Lung microvascular endothelial cell (primary cell): ENCODE measurements around the gene HPCAL1. TPM values are rescaled to one million over a fixed set of nuclear protein-coding genes. Genes with fewer than 3 reads are reported as not detected.
"Not testable (repeated sequence)": the region's sequence is repeated elsewhere in the genome, so short reads cannot be mapped to it uniquely, and the experiment has no call there.

Experiments used
- DNase-seq, 2 donors: peaks; one replicate each; pipeline versions ENCODE4 v3.0.0 to v3.0.0-alpha.2; 2010; ENCODE audit warnings: low read depth in 2 of 2
- total RNA-seq: library from RNA; depleted of rRNA; stranded (reverse); fragments of >200 nt; gene quantifications from 2 replicates; pipeline ENCODE4 v1.2.1, GENCODE V29; 2014

The HPCAL1 gene
- total RNA-seq, 1 donor from 2014 or later, result 33.7 TPM

- DNase-seq, result no peak
These were observed 135.1 kb downstream of the HPCAL1 start for GRCh38 chr2:10437806-10438205.

- DNase-seq, result no peak
These were observed 136.0 kb downstream of the HPCAL1 start for GRCh38 chr2:10438688-10439087.

GRCh38 chr2:10439185-10439879 is 136.6 kb downstream of the HPCAL1 start:
- no peak for DNase-seq

DNA sequence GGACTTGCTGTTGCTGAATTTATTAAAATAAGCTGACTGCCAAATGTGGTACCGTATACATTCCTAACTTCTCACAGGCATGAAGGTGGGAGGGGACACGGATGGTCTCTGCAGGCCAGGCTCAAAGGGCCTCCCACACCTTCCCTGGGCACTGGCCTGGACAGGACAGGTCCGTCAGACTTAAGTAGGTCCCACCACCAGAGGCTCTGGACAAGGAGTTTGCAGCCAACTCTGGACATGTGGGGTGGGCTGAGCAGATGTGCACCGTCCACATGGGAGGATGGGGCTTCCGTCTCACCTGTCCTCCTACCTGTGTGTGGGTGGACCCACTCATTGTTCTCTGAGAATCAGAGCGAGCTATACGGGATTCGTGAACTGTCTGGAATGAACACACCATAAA is 137.3 kb downstream of the HPCAL1 start:
- DNase-seq, result no peak

- peak in 1 of 2 donors; percentile 54 for DNase-seq
These were observed 138.0 kb downstream of the HPCAL1 start for GRCh38 chr2:10440736-10441135.

GRCh38 chr2:10441948-10442347 is 139.2 kb downstream of the HPCAL1 start:
- DNase-seq, result no peak

DNA sequence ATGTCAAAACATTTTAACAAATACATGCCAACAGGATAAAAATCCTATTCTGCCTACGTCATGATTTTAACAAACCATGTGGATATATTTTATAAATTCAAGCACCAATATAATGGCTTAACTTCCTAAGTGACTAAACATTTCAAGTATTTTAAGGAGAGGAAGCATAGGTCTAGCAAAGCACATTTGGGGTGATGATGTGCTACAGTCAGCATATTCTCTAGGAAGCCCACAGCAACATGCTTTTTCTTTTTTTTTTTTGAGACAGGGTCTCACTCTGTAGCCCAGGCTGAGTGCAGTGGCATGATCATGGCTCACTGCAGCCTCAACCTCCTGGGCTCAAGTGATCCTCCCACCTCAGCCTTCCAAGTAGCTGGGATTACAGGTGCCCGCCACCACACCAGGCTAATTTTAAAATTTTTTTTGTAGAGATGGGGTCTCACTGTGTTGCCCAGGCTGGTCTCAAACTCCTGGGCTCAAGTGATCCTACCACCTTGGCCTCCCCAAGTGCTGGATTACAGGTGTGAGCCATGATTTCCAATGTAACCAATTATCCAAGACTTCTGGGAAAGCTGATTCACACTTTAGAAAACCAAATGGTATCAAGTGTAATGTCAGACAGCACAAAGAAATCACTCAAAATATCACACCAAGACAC is 139.9 kb downstream of the HPCAL1 start:
- not testable (repeated sequence) for DNase-seq

DNA sequence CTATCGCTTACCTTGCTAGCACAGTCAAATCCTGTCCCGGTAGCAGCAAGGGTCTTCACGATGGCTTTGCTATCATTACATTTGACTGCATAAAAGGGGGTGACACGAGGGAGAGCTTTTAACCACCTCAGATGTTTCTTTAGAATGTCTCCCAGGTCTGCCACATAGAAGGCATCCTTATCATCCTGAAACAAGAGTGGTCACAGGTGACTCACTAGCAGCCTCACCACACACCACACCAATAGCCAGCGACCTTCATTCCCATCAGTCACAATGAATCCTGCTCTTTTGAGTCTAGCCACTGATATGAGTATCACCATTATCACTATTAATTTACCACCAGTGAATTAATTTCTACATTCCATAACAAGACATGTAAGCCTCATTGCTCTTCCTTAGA is 141.8 kb downstream of the HPCAL1 start:
- DNase-seq, result no peak

DNA sequence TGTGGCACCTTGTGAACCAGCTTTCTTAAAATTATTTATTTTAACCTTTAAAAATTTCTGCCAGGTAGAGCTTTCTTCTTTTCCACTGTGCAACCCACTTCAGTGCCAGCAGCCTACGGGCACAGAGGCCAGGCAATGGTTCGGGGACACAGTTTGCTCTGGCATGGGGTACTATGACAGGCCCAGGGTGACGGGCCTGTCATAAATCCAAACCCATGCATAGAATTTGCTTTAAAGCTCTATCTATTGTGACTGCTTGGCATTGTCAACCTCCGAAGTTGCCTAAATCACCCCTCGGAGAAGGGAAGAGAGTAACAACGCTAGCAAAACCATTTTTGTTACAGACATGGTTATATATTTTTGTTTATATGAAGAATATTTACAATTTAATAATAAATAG is 143.9 kb downstream of the HPCAL1 start:
- no peak for DNase-seq

GRCh38 chr2:10447300-10447894 is 144.7 kb downstream of the HPCAL1 start:
- peak; percentile 51 for DNase-seq

DNA sequence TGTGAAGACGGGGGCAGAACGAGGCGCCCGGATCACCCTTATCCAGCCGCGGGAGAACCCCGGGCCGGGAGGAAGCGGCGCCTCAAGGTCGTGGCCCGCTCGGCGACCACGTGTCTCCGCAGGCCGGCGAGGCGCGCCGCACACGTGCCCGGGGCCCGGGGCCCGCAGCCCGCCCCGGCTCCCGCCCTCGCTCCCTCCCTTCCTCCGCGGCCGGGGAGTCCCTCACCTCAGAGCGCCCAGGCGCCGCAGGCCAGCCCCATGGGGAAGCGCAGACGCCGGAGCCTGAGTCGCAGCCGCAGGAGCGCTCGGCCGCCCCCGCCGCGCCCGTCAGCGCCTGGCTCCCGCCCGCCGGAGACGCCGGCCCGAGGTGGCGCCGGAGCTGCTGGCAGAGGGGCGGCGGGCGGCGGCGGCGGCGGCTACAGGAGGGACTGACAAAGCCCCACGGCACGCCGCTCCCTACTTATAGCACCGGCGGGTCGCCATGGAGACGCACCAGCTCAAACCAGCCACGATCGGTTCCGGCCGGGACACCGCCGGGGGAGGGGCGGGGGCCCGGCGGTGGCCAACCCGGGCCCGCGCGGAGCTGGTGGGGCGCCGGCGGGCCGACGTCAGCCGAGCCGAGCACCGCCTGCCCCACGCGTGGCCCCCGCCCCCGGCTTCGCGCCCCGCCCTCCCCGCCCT is 145.3 kb downstream of the HPCAL1 start, which contains the start of gene ODC1:
ODC1 (minus strand) TSS at position 433 of the 681 bp plus-strand sequence. CDS start 3,295 bp downstream, outside the sequence.
- DNase-seq, result peak; percentile 93 to 96

GRCh38 chr2:10448576-10449485 is 146.1 kb downstream of the HPCAL1 start:
- DNase-seq, result peak in 1 of 2 donors; percentile 92

GRCh38 chr2:10449486-10449831 is 146.8 kb downstream of the HPCAL1 start:
- DNase-seq, result no peak

DNA sequence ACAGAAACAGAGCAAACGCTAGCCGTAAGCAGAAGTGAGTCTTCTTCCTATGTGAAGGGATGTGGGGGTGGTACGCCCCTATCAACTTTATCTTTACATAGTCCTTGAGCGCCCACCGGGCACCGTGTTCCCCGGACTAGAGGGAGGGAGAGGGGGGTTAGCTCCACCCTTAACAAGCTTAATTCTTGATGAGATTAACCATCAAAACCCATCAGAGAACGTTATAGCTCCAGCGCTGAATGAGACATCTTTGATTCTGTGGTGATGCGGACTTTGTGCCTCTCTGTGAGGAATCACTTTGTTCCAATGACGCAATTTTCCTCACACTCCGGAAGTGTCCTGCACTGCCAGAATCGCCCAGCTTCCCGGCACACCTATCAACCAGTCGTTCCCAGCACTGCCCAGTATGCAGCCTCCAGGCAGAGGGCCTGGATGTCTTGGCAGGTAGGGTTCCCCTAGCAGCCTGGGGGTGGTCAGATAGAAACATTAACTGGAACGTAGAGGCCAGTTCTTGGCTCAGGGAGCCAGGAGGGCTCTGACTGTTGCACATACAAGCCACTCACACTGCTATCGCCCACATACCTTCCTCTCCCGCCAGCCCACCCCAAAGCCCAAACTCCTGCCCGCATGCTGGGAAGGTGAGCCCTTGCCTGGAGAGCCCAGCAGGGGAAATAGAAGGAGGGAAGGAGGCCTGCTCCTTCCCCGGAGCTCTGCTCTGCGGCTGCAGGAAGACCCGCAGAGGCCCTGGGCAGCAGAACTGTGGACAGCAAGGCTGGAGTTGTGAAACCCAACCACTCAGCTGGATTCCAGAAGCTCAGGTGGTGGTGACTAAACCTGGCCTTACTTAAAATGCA is 147.4 kb downstream of the HPCAL1 start:
- peak; percentile 53 to 72 for DNase-seq

GRCh38 chr2:10451819-10452218 is 149.1 kb downstream of the HPCAL1 start:
- DNase-seq, result no peak

GRCh38 chr2:10452312-10452711 is 149.6 kb downstream of the HPCAL1 start:
- DNase-seq, result peak in 1 of 2 donors; percentile 68

DNA sequence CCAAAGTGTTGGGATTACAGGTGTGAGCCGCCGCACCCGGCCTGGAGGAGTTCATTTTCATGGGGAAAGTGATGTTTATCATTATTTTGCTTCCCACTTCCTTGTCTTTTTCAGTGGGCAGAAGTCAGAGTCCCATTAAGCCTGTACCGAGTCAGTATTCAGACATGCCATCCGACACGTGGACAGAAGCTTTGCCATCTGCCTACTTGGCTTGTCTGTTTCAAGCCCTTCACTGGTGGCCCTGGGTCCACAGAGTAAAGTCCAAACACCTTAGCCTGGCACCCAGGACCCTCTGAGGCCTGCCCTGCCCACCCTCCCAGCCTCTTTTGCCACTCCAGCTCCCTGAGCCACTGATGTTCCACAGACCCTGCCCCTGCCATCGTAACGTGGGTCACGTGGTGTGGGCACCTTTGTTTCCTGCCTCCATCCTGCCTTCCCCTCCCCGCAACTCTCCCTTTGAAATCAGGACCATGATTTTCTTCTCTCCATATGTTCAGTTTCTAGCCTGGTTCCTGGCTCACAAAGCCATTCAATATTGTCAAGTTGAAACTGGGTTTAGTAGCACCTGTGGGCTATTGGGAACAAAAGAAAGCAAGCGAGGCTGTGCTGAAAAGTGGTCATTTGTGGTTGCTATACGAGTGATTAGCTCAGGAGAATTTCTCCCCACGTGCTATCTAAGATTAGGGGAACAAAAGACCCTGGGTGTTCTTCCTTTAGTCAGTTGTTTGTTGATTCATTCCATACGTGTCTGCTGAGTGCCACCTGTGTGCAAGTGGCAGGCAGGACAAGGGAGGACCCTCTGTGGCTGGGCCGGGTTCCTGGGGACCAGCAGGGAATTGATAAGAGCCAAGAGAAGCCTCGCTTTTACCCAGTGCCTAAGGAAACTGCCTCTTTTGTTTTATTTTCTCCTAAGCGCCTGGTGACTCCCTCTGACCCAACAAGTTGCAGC is 150.5 kb downstream of the HPCAL1 start:
- DNase-seq, result no peak

- no peak for DNase-seq
These were observed 151.2 kb downstream of the HPCAL1 start for GRCh38 chr2:10453905-10454298.

DNA sequence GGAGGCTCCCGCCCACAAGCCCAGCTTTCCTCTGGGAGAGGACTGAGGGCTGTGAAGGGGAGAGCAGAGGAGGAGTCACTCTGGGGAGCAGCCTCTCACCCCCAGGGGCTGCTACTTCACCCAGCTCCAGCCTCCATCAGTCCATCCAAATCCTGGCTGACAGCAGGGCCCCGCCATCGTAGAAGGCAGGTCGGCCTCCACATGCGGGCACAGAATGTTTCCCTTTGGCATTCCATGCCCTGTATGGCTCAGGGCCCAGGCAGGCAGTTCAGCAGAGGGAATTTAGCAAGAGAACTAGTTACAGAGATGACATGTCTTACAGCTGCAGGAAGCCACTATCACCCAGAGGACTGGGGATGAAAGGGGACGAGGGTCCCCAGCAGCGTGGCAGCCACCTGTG is 151.8 kb downstream of the HPCAL1 start:
- no peak for DNase-seq
